ENCODE measurements around the gene CFAP69.
"Not testable (repeated sequence)": the region's sequence is repeated elsewhere in the genome, so short reads cannot be mapped to it uniquely, and the experiment has no call there.

The CFAP69 gene

GRCh38 chr7:90346336-90347125 lies 101.6 kb downstream of the CFAP69 start, which contains the start of gene GTPBP10:
GTPBP10 (plus strand) TSS chr7:90346716; CDS start chr7:90346742, 26 bp downstream.
- DNase-seq = peak; percentile 49

GRCh38 chr7:90347759-90348158 lies 102.8 kb downstream of the CFAP69 start:
- no peak for DNase-seq

GRCh38 chr7:90349305-90349704 lies 104.3 kb downstream of the CFAP69 start:
- no peak for DNase-seq

- DNase-seq = not testable (repeated sequence)
These were observed 105.1 kb downstream of the CFAP69 start for GRCh38 chr7:90350032-90350431.

- DNase-seq = no peak
These were observed 107.0 kb downstream of the CFAP69 start for GRCh38 chr7:90351987-90352386.
